Ishikawa (cell line): Measurements from ENCODE around the gene HOXA9.

ENCODE experiments used
- TCF12 ChIP-seq: IDR thresholded peaks from 2 replicates; pipeline ENCODE4 v1.6.1; 2012; ENCODE audit warnings: low read depth
- TF ChIP-seq, protein P1 (sequence below): IDR thresholded peaks from 2 replicates; pipeline ENCODE4 v1.6.1; 2012; ENCODE audit warnings: low read depth, mild to moderate bottlenecking
- TF ChIP-seq, protein P2 (sequence below): IDR thresholded peaks from 2 replicates; pipeline ENCODE4 v1.6.1; 2012

- TF ChIP-seq, protein P1, sequence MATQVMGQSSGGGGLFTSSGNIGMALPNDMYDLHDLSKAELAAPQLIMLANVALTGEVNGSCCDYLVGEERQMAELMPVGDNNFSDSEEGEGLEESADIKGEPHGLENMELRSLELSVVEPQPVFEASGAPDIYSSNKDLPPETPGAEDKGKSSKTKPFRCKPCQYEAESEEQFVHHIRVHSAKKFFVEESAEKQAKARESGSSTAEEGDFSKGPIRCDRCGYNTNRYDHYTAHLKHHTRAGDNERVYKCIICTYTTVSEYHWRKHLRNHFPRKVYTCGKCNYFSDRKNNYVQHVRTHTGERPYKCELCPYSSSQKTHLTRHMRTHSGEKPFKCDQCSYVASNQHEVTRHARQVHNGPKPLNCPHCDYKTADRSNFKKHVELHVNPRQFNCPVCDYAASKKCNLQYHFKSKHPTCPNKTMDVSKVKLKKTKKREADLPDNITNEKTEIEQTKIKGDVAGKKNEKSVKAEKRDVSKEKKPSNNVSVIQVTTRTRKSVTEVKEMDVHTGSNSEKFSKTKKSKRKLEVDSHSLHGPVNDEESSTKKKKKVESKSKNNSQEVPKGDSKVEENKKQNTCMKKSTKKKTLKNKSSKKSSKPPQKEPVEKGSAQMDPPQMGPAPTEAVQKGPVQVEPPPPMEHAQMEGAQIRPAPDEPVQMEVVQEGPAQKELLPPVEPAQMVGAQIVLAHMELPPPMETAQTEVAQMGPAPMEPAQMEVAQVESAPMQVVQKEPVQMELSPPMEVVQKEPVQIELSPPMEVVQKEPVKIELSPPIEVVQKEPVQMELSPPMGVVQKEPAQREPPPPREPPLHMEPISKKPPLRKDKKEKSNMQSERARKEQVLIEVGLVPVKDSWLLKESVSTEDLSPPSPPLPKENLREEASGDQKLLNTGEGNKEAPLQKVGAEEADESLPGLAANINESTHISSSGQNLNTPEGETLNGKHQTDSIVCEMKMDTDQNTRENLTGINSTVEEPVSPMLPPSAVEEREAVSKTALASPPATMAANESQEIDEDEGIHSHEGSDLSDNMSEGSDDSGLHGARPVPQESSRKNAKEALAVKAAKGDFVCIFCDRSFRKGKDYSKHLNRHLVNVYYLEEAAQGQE: no peak
- TF ChIP-seq, protein P2, sequence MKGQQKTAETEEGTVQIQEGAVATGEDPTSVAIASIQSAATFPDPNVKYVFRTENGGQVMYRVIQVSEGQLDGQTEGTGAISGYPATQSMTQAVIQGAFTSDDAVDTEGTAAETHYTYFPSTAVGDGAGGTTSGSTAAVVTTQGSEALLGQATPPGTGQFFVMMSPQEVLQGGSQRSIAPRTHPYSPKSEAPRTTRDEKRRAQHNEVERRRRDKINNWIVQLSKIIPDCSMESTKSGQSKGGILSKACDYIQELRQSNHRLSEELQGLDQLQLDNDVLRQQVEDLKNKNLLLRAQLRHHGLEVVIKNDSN: no peak
- TF ChIP-seq TCF12: no peak
These were observed 12.4 kb downstream of the HOXA9 start for GRCh38 chr7:27152816-27153442.
